ENCODE data around the gene EMP3.

EMP3 gene

DNA sequence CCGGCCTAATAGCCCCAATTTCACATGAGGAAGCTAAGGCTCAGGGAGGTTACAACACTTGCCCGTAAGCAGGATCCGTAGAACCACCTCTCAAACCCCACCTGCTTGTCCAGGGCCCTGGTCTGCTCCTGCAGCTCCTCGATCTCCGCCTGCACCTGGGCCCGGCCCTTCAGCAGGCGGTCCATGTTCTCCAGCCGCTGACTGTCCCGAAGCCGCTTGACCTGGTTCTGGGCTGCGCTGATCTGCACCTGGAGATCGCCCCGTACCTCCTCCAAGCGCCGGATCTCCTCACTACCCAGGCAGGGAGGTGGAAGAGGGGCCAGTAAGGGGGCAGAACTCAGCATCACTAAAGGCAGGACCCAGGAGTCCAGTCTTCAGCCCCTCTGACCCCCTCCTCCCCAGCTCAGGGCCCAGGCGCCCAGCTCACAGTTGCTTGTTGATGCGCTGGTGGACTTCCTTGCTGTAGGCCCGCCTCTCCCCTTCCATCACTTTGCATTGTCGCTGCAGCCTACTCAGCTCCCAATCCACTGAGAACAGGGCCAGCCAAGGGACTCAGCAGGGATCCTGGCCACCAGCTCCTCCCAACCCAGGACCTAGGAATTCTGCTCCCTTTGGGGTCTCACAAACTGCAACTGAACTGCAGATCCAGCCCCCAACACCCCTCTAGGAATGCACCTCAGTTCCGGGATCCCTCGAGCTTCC is 6.9 kb upstream of the EMP3 start:
- no peak for DNase-seq

DNA sequence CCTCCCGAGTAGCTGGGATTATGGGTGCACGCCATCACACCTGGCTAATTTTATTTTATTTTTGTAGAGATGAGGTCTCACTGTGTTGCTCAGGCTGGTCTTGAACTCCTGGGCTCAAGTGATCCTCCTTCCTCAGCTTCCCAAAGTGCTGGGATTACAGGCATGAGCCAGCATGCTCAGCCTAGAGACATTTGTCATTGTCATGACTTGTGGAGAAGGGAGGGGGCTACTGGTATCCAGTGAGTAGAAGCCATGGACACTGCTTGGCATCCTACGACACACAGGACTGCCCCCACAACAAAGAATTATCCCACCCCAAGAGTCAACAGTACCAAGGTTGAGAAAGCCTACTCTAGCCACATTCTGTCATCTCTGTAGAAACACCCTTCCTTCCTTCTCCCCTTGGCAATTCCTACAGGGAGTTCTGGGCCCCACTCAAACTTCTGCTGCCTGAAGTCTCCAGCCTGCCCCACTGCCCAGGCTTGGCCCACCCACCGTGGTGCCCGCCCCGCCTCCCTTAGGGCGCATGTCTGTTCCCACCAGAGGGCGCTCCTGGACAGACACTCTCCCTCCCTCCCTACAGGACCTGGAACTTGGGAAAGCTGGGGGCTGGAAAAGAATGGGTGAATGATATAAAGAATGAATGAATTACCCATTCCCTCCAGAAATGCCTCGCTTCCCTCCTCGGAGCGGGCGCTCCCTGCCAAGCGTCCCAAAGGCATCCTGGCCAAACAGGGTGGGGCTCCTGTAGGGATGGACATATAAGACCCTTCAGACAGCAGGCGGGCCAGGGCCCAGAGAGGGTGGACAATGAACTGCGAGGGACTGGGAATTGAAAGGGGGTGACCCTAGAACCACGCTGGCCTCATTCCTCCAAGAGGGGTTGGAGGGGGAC is 5.5 kb upstream of the EMP3 start:
- peak; percentile 71 to 77 for DNase-seq

DNA sequence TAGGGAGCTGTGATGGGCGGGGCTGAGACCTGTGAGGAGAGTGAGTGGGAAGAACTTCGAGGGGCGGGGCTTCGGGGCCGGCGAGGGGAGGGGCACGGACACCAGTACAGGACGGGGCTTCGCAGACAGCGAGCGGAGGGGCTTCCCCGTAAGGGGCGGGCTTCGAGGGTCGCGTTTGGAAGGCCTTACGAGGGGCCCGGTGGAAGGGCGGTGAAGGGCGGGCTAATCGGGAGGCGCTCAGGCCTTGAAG is 4.1 kb upstream of the EMP3 start:
- peak; percentile 88 for DNase-seq

DNA sequence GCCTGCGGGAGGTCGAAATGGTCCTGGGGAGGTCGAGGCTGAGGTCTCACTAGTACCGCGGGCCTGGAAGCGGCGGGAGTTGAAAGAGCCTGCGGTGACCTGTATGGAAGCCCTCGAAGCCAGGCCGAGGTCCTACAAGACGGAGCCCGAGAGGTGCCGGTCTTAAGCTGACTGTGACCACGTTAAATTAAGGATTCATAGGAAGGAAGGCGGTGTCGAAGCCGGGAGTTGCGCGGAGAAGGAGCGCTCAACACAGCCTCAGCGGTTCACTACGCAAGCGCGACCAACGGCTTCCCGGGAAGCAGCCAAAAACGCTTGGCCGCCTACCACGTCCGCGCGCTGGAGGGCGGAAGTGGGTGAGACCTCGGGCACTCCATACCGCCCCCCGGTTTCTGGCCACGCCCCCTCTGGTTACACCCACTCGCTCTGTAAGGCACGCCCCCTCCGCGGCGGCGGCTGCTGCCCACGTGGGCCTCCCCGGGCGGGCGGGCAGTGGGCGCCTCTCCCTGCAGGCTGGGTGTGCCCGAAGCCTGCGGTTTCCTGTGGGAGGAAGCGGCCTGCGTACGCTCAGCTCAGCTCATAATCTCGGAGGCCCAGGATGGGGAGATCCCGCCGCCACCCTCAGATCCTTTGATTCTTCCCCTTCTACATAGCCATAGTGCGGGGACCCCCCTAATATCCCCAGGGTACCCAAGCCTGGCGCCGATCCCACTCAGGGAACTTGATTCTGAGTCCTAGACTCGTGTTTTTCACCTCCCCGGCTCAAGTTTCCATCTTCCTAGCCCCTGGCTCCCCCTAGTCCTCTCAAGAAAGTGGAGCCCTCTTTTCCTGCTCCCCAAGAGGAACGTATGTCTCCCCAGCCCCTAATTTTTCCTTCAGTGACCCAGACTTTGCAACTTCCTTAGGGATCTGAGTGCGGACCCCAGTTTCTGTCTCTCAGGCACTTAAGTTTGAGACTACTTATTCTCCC is 3.4 kb upstream of the EMP3 start:
- peak; percentile 95 to 97 for DNase-seq

DNA sequence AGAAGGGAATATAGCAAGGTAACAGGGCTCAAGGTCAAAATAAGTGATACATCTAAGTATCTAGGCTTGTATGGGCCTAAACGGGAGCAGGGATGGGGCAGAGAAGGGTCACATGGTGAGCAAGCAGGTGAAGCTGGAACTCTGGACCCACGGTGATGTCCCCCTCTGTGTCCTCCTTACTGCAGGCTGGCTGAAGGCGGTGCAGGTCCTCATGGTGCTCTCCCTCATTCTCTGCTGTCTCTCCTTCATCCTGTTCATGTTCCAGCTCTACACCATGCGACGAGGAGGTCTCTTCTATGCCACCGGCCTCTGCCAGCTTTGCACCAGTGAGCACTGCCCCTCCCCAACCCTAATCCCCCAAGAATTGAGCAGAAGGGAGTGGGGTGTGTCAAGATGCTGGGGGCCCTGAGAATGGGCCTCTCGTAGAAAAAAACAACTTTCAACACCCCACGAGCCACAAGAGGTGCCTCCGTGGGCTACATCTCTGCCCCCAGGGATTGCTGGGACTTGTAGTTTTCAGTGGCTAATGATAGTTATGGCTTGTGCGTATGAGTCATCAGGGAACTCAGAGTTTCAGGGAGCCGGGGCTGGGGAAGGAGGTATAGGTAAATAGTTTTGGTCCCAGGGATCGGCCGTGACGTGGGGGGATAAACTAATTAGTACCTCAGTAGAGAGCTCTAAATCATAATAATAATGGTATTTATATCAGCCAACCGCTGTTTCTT is 4.0 kb downstream of the EMP3 start:
- peak; percentile 53 to 66 for DNase-seq

DNA sequence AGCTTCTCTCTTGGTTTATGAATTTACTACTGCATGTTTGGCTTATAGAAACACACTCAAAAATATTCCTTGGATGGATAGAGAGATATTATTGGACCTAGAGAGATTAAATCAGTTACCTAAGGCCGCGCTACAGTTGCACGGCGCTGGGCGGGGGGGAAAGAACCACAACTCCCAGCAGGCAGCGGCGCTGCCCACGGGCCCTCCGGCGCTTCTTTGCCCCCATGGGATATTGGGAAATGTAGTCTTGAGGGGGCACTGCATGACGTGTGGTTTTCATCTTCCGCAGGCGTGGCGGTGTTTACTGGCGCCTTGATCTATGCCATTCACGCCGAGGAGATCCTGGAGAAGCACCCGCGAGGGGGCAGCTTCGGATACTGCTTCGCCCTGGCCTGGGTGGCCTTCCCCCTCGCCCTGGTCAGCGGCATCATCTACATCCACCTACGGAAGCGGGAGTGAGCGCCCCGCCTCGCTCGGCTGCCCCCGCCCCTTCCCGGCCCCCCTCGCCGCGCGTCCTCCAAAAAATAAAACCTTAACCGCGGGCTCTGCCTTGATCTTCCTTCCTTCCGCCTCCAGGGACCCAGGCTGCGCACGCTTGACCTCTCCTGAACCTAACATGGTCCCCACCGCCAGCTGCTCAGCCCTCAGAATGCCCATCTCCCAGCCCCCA is 4.8 kb downstream of the EMP3 start:
- peak; percentile 82 to 91 for DNase-seq

DNA sequence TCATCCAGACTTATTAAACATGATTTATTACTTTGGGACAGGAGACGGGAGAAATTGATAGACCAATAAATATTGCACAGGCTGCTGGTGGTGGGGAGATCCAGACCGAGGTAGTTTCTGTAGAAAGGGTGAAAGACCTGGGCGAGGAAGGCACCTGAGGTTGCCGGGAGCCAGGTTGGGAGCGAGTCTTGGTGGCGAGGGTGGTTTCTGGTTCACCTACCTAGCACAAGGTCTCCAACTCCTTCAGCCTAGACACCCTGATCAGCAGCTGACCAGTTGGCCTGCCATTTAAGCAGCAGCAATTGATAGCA is 7.0 kb downstream of the EMP3 start:
- no peak for DNase-seq

DNA sequence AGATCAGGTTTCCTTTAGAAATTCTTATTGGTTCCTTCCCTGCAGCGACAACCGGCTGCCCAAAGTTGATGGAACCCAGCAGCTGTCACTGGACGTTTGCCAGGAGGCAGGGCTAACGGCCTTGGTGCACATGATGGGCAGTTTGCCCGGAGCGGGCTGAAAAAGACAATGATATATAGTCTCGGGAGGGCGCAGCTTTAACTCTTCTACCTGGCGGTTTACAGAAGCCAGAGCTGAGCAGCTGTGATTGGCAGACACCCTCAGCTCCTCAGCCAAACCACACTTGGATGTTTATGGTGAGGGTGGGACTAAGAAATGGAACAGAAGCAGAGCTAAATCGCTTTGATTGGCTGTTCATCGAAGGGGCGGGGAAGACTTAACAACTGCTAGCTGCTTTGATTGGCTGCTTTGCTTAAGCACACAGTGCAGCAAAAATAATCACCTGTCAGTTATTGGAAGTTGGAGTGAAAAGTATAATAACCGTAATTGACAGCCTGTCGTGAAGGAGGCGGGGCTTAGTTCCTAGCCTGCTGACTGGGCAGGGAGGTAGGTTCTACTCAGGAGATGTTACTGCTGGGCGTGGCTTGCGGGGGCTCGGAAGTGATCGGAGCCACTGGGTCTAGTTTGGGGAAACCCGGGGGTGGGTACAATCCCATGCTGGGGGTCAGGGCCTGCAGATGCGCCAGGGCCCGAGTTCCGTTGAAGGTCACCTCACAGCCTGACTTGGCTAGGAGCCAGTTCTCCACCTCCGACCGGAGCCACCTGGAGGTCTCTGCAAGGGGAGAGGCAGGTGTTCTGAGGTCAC is 7.5 kb downstream of the EMP3 start:
- DNase-seq: peak; percentile 93 to 97

DNA sequence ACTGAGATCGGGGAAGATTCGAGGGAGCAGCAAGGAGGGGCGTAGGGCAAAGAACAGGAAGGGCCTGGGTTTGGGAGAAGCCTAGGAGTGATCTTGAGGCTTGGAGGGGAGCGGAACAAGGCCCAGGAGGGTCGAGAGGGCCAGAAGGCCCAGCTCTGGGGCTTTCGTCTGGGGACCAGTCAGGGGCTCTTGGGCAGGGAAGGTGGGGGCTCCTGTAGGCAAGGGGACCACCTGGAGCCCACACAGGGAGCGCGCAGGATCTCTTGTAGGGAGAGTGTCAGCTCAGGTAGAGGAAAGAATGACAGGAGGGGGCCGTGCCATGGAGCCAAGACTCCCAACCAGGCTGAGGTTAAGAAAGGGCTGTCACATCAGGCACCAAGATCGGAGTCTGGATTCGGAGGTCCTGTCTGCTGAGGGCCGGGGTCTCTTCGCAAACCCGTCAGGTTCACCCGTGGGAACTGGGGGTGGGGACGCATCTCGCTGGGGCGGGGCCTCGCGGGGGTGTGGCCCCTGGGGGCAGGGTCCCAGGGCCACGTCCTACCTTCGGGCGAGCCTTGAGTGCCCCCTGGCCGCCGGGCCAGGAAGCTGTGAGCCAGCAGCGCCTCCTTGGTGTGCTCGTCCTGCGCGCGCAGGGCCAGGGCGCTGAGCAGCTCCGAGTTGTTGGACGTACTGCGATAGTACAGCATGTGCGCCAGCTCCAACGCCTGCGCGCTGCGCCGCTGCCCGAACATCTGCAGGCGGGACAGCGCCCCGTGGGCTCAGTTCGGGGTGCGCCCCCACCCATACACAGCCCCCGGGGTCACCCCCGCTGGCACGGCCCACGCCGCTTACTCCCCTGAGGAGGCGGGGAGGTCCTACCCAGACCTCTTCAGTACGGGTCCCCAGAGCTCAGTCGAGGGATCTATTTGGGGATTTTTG is 8.4 kb downstream of the EMP3 start:
- peak; percentile 93 to 95 for DNase-seq

DNA sequence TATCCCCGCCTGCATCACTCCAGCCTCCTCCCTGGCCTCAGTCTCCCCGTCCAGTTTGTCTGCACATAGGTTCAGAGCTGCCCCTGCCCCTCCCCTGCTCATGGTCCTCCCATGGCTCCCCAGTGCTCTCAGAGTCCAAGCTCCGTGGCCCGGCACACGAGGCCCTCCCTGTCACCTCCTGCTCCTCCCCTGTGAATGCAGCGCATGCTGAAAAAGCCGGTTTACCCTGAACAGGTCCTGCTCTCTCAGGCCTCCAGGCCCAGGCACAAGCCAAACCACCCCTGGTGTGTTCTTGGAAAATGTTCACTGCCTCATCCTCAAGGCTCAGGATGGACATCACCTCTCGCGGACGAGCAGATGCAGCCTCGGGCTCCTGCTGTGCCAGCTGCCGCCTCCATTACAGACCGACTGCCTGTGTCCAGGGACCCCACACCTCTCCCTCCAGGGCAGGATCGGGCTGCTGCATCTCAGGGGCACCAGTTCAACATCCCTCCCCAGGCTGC is 13.0 kb downstream of the EMP3 start:
- DNase-seq: no peak

DNA sequence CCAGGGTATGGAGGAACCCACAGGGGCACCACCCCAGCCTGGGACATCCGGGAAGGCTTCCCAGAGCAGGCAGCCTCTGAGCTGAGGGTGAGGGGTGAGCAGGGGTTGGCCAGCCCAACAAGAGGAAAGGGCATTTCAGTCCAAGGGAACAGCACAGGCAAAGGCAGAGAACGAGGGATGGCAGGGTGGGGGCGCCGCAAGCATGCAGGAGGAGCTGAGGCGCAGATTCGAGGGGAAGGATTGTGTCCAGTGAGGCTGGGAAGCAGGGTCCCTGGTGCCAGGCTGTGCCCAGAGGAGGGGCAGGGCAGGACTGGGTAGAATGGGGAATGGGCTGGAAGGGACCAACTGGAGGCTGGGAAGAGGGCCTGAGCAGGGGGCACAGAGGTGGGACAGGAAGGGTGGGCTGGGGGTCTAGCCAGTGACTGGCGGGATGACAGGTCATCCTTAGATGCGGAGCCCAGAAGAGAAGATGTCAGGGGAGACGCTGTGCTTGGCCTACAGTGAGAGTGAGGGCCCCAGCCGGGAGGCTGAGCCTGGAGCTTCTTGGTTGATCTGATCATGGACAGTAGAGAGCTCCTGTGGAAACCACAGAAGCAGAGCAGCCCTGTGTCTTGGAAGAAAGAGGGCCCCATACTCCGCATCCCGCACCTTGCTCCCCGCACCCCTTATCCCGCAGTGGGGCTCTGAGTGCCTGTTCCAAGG is 13.6 kb downstream of the EMP3 start:
- DNase-seq: no peak

DNA sequence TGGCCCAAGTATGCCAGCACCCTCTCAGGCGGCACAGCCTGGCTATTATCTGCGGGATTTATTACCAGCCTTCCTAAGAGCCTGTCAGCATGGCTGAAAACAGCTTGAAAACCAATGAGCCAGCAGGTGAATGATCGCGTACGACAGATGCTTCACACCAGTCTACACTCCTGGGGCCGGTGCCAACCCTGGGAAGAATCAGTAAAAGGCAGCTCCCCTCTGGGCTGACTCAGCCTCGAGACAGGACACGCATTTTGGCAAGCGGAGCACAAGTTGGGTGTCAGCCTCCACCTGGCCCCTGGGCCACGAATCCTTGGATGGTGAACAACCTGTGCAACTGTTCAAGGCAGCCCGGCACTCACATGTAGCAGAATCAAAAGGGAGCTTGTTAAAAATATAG is 15.6 kb downstream of the EMP3 start:
- DNase-seq: no peak

DNA sequence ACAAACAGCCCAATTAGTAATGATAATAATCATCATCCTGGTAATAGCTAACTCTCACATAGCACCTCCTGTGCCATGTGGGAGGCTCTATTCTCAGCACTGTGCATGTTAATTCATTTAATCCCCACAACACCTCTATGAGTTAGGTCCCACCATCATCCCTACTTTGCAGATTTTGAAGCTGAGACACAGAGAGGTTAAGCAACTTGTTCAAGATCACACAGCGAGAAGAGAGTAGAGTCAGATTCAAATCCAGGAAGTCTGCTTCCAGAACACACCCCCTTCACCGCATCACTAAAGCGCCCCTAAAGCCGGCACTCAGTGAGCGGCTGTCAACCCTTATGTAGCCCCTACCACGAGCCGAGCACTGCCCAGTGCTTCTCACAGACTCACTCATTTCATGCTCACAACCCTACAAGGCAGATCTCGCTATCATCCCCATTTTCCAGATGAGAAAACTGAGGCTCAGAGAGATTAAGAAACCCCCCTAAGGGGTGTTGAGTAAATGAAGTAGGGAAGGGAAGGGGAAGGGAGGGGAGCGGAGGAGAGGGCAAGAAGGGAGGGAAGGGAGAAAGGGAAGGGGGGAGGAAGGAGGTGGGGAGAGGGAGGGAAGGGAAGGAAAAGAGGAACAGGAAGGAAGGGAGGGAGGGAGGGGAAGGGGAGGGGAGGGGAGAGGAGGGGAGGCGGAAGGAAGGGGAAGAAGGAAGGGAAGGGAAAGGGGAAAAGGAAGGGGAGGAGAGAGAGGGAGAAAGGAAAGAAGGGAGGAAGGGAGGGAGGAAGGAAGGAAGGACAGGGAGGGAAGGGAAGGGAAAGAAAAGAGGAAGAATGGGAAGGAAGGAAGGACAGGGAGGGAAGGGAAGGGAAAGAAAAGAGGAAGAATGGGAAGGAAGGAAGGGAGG is 16.4 kb downstream of the EMP3 start:
- no peak for DNase-seq

DNA sequence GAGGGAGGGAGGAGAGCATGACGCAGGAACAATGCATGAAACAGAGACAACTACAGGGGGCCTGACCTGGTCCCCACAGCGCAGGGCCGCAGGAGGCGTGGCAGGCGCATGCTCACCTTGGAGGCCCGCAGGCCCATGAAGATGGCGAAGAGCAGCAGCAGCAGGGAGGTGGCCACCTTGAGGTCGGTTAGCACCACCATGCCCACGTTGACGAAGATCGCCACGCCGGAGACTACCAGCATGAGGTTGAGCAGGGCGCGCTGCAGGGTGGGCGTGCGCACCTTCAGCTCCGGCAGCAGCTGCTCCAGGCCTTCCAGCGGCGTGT is 17.0 kb downstream of the EMP3 start:
- DNase-seq: no peak

DNA sequence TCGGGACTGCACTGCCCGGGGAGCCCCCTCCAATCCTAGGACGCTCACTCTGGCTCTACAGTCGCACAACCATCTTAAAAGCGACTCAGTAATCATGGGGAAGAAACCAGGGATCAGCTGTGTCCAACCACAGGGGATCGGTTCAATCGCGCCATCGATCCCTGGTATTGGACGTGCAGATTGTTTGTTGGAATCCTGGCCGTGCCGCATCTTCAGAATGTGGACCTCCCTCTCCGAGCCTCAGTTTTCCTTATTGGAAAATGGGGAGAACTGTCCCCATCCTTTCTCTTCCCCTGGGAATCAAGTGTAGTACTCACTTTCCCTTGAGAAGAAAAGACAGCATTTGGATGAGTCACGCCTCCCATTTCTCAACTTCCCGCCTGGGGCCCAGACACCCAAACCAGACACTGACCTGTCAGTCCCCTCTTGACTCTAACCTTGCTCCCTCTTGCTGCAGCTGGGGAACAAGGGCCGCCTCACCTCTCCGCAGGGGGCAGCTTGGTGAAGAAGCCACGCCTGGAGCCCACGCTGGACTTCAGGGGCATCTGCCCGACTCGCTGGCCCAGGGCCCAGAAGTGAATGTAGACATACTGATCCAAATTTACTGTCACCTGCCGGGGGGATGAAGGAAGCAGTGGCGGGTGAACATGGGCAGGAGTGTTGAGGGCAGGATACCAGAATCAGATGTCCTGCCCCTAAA is 17.6 kb downstream of the EMP3 start:
- DNase-seq: no peak

DNA sequence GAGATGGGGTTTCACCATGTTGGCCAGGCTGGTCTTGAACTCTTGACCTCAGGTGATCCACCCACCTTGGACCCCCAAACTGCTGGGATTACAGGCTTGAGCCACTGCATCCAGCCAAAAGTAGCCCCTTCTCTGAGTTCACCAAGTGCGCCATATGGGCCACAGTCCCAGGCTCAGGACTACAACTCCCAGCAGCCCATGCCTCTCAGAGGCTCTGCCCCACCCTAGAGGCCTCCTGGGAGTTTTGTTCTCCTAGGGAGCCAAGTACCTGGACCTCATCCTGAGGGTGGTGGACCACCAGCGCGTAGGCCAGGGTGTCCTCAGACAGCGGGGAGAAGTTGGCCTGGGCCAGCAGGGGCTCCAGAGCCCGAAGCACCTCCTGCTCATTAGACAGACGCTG is 19.5 kb downstream of the EMP3 start:
- no peak for DNase-seq

DNA sequence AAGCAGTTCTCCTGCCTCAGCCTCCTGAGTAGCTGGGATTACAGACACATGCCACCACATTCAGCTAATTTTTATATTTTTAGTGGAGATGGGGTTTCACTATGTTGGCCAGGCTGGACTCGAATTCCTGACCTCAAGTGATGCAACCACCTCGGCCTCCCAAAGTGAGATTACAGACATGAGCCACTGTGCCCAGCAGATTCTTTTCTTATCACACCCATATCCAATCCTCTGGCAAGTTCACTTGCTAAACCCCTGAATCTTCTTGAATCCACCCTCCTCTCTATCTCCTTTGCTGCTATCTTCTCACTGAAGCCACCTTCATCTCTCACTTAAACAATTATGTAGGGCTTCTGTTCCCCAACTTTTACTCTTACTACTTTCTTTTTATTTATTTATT is 20.8 kb downstream of the EMP3 start:
- DNase-seq: no peak

DNA sequence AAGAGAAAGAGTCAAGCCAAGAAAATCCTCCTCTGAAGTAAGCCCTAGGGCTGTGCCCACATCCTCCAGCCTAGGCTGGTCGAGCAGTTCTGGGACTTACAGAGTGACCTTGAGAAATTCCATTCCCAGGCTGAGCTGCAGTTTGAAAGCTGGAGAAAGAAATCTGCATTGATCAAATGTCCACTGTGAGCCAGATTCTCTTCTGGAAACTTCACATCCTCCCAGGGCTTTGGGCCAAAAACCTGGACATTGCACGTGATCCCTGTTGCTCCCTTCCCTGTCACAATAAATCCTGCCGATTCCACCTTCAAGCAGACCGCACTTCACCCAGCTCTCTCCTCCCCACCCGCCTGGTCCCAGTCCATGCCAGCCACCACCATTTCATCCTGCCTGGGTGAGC is 22.7 kb downstream of the EMP3 start:
- DNase-seq: no peak
